Endothelial cell (in vitro differentiated cells): ENCODE results near the gene NISCH. TPM values are rescaled to one million over a fixed set of nuclear protein-coding genes. Genes with fewer than 3 reads are reported as not detected.

Experiments used
- DNase-seq: peaks from one replicate; pipeline ENCODE4 v3.0.0; 2021; ENCODE audit warnings: low spot score
- H3K27ac Mint-ChIP-seq: one replicate; pipeline ENCODE4 v1.8.0; 2021; ENCODE audit warnings: mixed read lengths, inconsistent platforms; ENCODE audit not compliant: unreplicated experiment
- H3K27me3 Mint-ChIP-seq: one replicate; pipeline ENCODE4 v1.8.0; 2021; ENCODE audit warnings: mild to moderate bottlenecking, moderate library complexity, mixed read lengths, inconsistent platforms; ENCODE audit not compliant: unreplicated experiment
- H3K36me3 Mint-ChIP-seq: one replicate; pipeline ENCODE4 v1.8.0; 2021; ENCODE audit warnings: mild to moderate bottlenecking, low read depth, mixed read lengths, inconsistent platforms; ENCODE audit not compliant: unreplicated experiment
- H3K4me1 Mint-ChIP-seq: one replicate; pipeline ENCODE4 v1.8.0; 2021; ENCODE audit warnings: mild to moderate bottlenecking, mixed read lengths, inconsistent platforms; ENCODE audit not compliant: unreplicated experiment
- H3K4me3 Mint-ChIP-seq: one replicate; pipeline ENCODE4 v1.8.0; 2021; ENCODE audit warnings: mild to moderate bottlenecking, mixed read lengths, inconsistent platforms; ENCODE audit not compliant: unreplicated experiment
- H3K9me3 Mint-ChIP-seq: one replicate; pipeline ENCODE4 v1.8.0; 2021; ENCODE audit warnings: mixed read lengths, inconsistent platforms; ENCODE audit not compliant: unreplicated experiment
- total RNA-seq: library from RNA; stranded (reverse); fragmentation: NEBNext Ultra II Directional; extraction: Animal tissue kit (Norgen Biotek cat#: 25700); gene quantifications from one replicate; pipeline ENCODE4 v1.2.1, GENCODE V29; 2021; ENCODE audit not compliant: unreplicated experiment
- TF ChIP-seq, protein P1 (sequence below): fragments of 200-600 bp; sonication (generic); IDR thresholded peaks from one replicate; pipeline ENCODE4 v1.5.0; 2021; ENCODE audit warnings: antibody characterized with exemption; ENCODE audit not compliant: unreplicated experiment

NISCH gene
- total RNA-seq, 1 donor from 2014 or later = 261 TPM

GRCh38 chr3:52441091-52441771 is 14.2 kb upstream of the NISCH start:
- H3K9me3 Mint-ChIP-seq = no peaks in the 10 kb centered on the region

GRCh38 chr3:52441772-52442332 is 13.6 kb upstream of the NISCH start:
- H3K9me3 Mint-ChIP-seq = no peaks in the 10 kb centered on the region
- no peak for DNase-seq
- H3K4me3 Mint-ChIP-seq = no peak overlapping the region
- TF ChIP-seq, protein P1, sequence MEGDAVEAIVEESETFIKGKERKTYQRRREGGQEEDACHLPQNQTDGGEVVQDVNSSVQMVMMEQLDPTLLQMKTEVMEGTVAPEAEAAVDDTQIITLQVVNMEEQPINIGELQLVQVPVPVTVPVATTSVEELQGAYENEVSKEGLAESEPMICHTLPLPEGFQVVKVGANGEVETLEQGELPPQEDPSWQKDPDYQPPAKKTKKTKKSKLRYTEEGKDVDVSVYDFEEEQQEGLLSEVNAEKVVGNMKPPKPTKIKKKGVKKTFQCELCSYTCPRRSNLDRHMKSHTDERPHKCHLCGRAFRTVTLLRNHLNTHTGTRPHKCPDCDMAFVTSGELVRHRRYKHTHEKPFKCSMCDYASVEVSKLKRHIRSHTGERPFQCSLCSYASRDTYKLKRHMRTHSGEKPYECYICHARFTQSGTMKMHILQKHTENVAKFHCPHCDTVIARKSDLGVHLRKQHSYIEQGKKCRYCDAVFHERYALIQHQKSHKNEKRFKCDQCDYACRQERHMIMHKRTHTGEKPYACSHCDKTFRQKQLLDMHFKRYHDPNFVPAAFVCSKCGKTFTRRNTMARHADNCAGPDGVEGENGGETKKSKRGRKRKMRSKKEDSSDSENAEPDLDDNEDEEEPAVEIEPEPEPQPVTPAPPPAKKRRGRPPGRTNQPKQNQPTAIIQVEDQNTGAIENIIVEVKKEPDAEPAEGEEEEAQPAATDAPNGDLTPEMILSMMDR = no peak
- peaks cover 13% of the 10 kb centered on the region for H3K36me3 Mint-ChIP-seq
- H3K4me1 Mint-ChIP-seq = peaks cover 36% of the 10 kb centered on the region
- peaks cover 7% of the 10 kb centered on the region for H3K27me3 Mint-ChIP-seq
- H3K27ac Mint-ChIP-seq = no peak overlapping the region

More at GRCh38 chr3:52441091-52441771, 14.2 kb upstream of the NISCH start:
- Mint-ChIP-seq H3K27me3 (peaks cover 7% of the 10 kb centered on the region), H3K27ac (no peak overlapping the region), H3K36me3 (peaks cover 15% of the 10 kb centered on the region), H3K4me1 (peaks cover 34% of the 10 kb centered on the region), H3K4me3 (no peak overlapping the region)
- TF ChIP-seq, protein P1 = no peak
- DNase-seq = no peak

GRCh38 chr3:52442409-52443267 is 12.8 kb upstream of the NISCH start:
- peaks cover 41% of the 10 kb centered on the region for H3K4me1 Mint-ChIP-seq
- no peaks in the 10 kb centered on the region for H3K9me3 Mint-ChIP-seq
- H3K27ac Mint-ChIP-seq = no peak overlapping the region
- peak overlapping the region; percentile 96 for H3K4me3 Mint-ChIP-seq
- DNase-seq = no peak
- peaks cover 7% of the 10 kb centered on the region for H3K27me3 Mint-ChIP-seq
- H3K36me3 Mint-ChIP-seq = peaks cover 8% of the 10 kb centered on the region
- TF ChIP-seq, protein P1 = no peak

DNA sequence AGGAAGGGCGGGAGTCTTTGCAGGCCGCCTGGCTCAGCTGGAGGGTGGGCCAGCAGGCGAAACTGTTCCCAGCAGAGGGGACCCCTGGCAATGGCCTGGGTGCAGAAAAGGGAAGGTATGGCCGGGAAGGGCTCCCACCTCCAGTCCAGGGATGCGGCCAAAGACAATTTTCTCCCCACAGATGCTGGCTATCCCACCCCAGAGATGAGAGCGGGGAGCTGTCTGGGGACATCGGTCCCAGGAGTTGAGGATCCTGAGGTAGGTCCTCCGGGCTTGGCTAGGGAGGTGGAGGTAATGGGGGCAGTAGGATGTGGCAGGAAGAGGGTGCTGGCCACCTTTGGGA is 12.2 kb upstream of the NISCH start:
- Mint-ChIP-seq H3K4me3 (peak overlapping the region; percentile 96), H3K9me3 (no peaks in the 10 kb centered on the region), H3K4me1 (peaks cover 46% of the 10 kb centered on the region), H3K36me3 (peaks cover 7% of the 10 kb centered on the region), H3K27ac (no peak overlapping the region), H3K27me3 (peaks cover 7% of the 10 kb centered on the region)
- DNase-seq = no peak
- TF ChIP-seq, protein P1 = no peak
